GM21737 (cell line): ENCODE results near the gene DACH1.

ENCODE experiments used
- ATAC-seq: cut with Tn5 transposase; IDR thresholded peaks from one replicate; pipeline ENCODE4 v1.9.1; 2021; ENCODE audit warnings: mild to moderate bottlenecking, moderate library complexity; ENCODE audit not compliant: unreplicated experiment

DACH1 gene

GRCh38 chr13:71714802-71715375, 152.1 kb downstream of the DACH1 start:
- ATAC-seq, result no peak

- ATAC-seq, result no peak
These were observed 153.9 kb downstream of the DACH1 start for GRCh38 chr13:71712988-71713653.

GRCh38 chr13:71704656-71705055, 162.3 kb downstream of the DACH1 start:
- no peak for ATAC-seq

GRCh38 chr13:71703138-71703537, 163.9 kb downstream of the DACH1 start:
- no peak for ATAC-seq

GRCh38 chr13:71702253-71702652, 164.8 kb downstream of the DACH1 start:
- ATAC-seq, result no peak

GRCh38 chr13:71701741-71702140, 165.3 kb downstream of the DACH1 start:
- ATAC-seq, result no peak

GRCh38 chr13:71699342-71699741, 167.7 kb downstream of the DACH1 start:
- no peak for ATAC-seq

- no peak for ATAC-seq
These were observed 171.3 kb downstream of the DACH1 start for GRCh38 chr13:71695662-71696061.

- no peak for ATAC-seq
These were observed 181.9 kb downstream of the DACH1 start for GRCh38 chr13:71685072-71685471.

- ATAC-seq, result no peak
These were observed 184.9 kb downstream of the DACH1 start for GRCh38 chr13:71681901-71682613.

GRCh38 chr13:71677124-71677523, 189.9 kb downstream of the DACH1 start:
- ATAC-seq, result no peak

GRCh38 chr13:71672512-71672911, 194.5 kb downstream of the DACH1 start:
- no peak for ATAC-seq

- no peak for ATAC-seq
These were observed 203.6 kb downstream of the DACH1 start for GRCh38 chr13:71663431-71663830.

GRCh38 chr13:71661921-71662320, 205.1 kb downstream of the DACH1 start:
- no peak for ATAC-seq

- ATAC-seq, result no peak
These were observed 207.6 kb downstream of the DACH1 start for GRCh38 chr13:71659404-71659803.

- no peak for ATAC-seq
These were observed 221.5 kb downstream of the DACH1 start for GRCh38 chr13:71645467-71645866.

- ATAC-seq, result no peak
These were observed 222.4 kb downstream of the DACH1 start for GRCh38 chr13:71644579-71644978.

- ATAC-seq, result no peak
These were observed 223.6 kb downstream of the DACH1 start for GRCh38 chr13:71643448-71643860.

- ATAC-seq, result no peak
These were observed 228.3 kb downstream of the DACH1 start for GRCh38 chr13:71638751-71639150.

- ATAC-seq, result no peak
These were observed 232.2 kb downstream of the DACH1 start for GRCh38 chr13:71634602-71635443.

GRCh38 chr13:71634182-71634581, 232.8 kb downstream of the DACH1 start:
- ATAC-seq, result no peak
